HG02642 (cell line): ENCODE measurements around the gene PIK3AP1.

Experiments used
- ATAC-seq: cut with Tn5 transposase; IDR thresholded peaks from one replicate; pipeline ENCODE4 v1.9.1; 2021; ENCODE audit warnings: mild to moderate bottlenecking; ENCODE audit not compliant: unreplicated experiment, poor library complexity

PIK3AP1 gene

DNA sequence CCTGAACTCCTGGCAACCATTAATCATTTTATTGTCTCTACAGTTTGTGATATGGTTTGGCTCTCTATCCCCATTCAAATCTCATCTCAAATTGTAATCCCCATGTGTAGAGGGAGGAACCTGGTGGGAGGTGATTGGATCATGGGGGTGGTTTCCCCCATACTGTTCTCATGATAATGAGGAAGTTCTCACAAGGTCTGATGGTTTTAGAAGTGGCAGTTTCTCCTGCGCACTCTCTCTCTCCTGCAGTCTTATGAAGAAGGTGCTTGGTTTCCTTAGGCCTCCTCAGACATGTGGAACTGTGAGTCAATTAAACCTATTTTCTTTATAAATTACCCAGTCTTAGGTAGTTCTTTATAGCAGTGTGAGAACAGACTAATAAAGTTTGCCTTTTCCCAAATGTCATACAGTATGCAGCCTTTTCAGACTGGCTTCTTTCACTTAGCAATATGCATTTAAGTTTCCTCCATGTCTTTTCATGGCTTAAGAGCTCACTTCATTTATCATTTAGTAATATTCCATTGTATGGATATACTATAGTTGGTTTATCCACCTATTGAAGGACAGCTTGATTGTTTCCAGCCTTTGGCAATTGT is 17.1 kb upstream of the PIK3AP1 start:
- peak; percentile 48 for ATAC-seq

DNA sequence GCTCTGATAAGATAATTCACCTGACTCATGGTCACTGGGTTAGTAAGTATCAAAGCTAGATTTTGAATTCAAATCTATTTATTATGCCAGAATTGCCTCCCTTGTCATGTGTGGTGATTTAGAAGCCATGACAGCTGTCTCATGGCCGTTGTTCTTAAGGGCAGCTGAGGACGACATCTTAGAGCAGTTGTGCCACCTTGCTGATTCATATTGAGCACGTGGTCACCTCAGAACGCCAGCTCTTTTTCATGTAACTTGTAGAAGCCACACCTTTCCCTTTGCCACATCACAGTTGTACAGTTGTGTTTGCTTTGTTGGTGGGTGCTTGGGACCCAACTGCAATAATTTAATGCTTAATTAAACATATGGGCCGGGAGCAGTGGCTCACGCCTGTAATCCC is 4.3 kb upstream of the PIK3AP1 start:
- ATAC-seq, result no peak

DNA sequence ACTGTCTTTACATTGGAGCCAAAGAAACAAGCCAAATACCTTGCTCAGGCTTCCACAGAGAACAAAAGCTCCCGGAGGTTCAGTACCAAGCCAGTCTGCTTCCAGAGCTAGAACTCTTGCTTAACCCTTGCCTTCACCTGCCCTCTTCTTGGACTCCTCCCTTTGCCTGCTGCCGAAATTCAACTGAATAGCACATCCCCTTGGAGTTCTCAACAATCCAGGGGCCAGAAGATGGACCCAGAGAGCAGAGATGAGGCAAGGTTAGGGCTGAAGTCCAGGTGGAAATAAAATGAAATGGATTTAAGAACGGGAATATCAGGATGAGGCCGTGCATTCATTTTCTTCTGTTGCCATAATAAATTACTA is 876 bp upstream of the PIK3AP1 start:
- no peak for ATAC-seq

DNA sequence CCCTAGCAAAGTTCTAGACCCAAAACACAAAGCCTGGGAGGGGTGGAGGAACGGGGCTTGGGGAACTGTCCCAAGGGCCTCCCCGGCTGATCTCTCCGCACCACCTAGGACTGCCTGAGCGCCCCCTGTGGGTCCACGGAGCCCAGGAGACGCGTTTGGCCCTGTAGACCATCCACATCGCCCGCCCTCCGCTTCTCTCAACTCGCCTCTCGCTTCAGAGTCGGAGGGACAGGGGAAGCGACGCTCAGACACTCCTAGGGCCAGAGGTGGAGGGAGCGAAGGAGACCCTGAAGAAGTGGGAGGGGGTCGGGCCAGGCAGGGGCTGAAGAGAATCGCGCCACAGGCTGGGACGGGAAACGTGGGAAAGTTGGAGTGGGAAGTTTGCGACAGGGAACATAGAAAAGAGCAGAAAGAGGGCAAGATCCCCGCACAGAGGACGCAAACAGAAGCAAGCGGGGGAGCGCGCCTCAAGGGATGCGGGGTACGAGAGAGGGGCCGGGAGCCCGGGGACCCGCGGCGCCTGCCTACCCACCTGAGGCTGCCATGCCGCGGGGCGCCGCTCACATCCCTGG is 378 bp downstream of the PIK3AP1 start:
- peak; percentile 67 for ATAC-seq

DNA sequence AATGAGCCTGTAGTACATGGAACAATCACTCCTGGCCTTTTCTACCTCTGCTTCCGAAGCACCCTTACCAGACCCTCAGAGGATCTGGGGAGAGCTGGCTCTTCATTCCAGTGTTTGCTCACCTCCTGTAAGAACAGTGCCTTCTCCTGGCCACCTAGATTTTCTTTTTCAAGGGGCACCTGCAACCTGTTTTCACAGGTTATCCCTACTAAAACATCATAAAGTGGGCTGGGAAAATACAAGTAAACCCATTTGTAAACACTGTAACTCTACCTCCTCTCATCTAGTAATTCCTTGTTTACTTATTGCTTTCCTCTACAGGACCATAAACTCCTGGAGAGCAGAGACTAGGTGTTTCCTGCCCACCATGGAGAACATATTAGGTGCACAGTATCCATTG is 1.1 kb downstream of the PIK3AP1 start:
- ATAC-seq, result no peak

DNA sequence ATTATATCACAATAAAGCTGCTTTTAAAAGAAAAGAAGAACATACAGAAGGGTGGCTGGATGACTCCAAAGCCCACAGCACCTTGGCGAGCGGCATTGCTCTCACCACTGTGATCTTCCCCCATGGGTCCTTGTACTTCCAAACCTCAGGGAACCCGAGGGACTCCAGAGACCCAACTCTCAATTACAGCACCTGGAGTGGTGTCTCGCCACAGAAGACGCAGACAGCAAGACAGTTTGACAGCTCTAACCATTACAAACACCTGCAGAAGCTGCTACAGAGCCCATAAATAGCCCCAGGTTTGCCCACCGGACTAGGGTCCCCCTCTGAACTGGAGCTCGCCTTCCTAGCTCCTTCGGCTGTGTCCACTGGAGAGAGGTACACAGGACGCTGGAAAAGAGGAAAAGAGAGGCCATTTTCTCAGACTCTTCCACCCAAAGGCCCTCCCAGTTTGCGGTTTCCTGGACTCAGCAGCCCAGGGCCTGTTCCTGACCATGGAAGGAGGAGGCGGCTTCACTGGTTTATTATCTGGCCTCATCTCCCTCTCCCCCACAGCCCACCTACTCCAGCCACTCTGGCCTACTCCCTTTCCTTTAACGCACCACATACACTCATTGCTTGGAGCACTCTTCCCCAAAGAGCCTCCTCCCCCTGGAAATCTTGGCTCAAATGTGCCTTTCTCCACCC is 1.9 kb downstream of the PIK3AP1 start:
- no peak for ATAC-seq

DNA sequence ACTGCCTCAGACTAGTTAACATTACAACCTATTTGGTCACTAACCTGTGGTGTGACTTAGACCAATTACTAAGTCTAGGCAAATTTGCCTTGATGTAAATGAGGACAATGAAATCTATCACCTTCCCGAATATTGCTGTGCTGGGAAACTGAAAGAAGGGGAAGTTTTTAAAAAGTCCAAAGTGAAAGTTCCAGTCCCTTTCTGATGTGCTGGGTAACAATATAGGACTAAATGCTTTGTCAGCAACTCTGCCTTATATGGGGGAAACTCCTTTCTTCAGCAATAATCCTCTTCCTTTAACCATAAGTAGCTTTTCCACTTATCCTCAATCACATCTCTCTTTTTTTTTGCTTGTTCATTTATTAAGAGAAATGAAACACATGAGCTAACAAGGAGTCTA is 3.9 kb downstream of the PIK3AP1 start:
- ATAC-seq, result no peak

DNA sequence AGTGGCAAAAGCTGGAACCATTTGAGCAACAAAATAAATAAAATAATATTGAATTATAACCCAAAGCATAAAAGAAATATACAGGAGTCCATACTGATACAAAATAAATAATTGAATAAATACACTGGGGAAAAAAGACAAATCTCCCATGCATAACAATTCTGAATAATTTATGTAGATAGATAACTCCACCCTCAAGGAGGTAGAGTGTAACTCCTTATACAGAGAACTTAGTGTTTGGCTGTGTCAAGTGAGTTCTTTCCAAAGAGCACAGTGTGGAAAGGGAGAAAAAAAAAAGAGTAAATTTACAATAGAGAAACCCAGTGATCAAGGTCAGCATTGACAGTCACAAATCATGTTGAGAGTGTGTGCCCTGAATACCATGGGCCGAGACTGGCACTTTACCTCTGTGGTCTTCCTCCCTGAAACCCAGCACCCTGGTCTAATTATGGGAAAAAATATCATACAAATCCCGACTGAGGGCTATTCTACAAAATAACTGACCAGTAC is 5.5 kb downstream of the PIK3AP1 start:
- ATAC-seq, result no peak

DNA sequence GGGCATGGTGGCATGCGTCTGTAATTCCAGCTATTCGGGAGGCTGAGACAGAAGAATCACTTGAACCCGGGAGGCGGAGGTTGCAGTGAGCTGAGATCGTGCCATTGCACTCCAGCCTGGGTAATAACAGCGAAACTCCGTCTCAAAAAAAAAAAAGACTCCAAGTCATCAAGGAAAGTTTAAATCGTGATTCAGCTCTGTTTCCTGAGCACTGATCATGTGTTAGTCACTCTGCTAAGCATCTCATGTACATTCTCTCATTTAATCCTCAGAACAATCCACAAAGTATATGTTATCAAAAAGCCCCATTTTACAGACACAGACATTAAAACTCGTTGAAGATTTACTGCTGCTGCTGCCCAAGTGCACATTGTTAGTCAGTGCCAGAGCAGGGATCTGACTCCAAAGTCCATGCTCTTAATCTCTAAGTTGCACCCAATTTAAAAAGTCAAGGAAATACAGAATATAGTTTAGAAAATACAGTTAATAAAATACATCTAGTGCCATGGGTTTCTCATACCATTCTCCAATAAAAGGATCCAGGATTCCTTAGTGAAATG is 6.2 kb downstream of the PIK3AP1 start:
- no peak for ATAC-seq

DNA sequence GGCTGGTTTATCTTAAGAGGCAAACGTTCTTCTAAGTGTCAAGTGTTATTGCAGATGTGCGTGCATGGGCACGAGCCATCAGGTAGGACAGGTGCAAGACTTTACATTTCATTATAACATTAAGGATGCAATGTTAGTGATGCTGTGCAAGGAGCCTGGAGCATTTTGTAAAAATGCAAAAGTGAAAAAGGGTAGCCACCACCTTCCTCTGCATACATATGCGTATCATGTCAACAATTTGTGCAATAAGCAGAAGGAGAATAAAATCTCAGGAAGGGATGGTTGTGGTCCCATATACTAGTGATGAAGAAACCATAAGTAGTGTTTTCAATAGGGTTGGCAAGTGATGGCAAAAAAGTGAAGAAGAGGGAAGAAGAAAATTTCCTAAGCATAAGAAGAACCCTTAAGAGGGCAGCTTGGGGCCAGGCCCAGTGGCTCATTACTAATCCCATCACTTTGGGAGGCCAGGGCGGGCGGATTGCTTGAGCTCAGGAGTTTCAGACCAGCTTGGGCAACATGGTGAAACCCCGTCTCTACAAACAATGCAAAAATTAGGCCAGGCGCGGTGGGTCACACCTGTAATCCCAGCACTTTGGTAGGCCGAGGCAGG is 7.5 kb downstream of the PIK3AP1 start:
- no peak for ATAC-seq

DNA sequence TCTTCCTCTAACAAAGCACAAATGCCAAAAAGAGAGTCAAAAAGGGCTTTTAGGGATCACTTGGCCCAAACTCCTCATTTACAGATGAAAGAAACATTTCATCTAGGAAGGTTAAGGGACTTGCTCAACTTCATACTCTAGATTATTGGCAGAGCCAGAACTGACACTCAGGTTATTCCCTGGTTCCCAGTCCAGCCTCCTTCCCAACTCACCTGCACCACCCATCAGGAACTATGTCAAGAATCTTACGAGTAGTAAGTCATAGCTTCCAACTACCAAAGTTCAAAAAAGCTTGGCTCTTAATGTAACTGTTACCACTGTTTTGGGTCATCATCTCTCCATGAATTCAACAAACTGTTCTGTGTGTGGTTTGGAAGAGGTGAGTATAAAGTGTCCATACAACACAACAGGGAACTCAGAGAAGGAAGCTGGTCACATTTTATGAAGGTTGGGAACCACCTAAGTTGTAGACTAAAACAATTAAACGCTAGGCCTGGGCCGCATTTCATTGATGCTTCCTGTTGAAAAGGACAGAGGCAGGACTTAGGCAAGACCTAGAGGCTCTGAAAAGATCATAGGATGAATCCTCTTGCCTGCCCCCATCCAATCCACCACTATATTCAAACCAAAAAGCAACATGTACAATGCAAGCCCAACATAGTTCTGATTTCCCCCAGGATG is 9.1 kb downstream of the PIK3AP1 start:
- no peak for ATAC-seq

DNA sequence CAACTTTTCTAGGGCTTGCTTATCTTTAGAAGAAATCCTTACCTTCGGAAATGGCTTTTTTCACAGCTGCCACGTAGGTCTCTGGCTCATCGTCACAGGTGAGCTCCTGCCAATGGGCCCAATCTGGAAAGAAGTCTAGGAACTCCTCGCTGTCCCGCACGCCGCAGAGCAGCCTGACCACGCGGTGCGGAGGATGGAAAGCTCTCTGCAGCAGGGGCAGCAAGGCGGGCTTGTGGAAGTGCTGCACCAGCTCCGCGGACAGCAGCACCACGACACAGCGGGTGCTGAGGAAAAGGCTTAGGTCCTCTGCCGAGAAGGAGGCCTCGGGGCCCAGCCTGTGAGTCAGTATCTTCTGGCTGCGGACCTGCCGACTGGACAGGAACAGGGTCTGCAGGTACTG is 10.8 kb downstream of the PIK3AP1 start:
- no peak for ATAC-seq

DNA sequence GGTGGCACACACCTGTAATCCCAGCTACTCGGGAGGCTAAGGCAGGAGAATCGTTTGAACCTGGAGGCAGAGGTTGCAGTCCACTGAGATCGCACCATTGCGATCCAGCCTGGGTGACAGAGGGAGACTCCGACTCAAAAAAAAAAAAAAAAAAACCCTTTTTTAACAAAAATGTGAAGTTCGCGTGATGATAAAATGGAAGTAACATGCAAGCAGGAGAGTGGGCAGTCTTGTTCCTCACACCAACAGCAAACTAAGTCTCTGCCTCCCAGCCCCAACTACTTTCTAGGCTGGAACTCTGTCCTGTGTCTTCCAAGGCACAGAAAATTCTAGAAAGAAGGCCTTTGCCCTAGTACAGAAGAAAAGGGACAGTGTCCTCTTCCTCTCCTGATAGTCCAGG is 11.3 kb downstream of the PIK3AP1 start:
- ATAC-seq, result no peak

DNA sequence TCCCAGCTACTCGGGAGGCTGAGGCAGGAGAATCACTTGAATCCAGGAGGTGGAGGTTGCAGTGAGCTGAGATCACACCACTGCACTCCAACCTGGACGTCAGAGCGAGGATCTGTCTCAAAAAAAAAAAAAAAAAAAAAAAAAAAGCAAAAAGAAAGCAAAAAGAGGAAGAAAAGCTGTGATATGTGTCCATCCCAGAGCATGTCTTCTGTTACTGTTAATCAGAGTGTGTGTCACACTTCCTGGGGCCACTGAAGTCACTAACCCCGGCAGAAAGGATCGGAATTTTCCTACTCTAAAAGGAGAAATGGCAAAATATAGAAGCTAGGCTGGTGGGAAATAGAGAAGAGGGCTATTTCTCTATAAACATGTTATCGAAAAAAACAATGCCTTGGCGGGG is 11.9 kb downstream of the PIK3AP1 start:
- no peak for ATAC-seq

DNA sequence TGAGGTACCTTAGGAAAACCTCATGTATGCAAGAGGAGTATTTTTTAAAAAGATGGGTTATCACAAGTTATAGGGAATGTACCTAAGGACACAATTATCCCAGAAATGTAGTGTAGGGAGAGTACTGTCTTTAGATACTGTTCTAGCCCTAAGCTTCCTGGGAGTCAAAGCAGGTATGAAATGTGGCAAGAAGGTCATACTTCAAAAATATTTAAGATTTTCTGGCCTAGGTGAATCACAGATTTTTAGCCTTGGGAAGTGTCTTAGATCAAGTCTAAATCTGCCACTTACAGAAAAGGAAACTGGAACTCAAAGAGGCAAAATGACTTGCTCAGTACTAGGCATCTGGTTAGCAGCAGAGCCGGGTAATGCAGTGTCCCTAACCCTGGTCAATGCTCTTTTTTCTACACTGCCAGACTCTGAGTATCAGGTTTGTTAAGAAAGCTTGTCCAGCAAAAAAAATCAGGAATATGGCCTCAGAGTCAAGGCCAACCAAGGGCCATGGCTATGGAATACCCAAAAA is 13.9 kb downstream of the PIK3AP1 start:
- peak; percentile 39 for ATAC-seq

DNA sequence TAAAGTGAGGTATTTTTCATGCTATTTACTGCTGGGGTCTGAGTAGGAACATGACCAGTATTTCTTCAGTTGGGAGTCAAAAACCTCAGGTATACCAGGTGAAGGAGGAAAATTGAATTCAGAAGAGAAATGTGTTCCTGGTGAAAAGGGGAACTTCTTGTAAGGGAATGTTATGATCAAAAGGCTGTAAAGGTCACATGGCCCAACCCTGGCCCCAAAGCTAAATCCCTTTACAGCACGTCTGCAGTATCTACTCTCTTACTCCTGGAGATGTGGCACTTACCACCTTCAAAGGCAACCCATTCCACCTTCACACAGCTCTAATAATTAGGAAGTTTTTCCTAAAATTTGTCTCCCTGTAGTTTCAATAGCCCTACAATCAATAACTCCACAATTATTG is 15.2 kb downstream of the PIK3AP1 start:
- no peak for ATAC-seq

DNA sequence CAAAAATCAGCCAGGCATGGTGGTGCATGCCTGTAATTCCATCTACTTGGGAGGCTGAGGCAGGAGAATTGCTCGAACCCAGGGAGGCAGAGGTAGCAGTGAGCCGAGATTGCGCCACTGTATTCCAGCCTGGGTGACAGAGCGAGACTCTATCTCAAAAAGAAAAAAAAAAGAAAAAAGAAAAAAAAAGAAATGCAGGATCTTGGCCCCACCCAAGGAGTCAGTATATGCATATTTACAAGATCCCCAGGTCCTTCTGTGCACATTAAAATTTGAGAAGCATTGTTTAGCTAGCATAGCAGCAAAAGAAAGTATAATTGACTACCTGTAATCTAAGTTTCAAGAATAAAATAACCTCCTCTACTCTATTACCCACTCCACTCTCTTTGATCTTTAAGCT is 15.8 kb downstream of the PIK3AP1 start:
- no peak for ATAC-seq

DNA sequence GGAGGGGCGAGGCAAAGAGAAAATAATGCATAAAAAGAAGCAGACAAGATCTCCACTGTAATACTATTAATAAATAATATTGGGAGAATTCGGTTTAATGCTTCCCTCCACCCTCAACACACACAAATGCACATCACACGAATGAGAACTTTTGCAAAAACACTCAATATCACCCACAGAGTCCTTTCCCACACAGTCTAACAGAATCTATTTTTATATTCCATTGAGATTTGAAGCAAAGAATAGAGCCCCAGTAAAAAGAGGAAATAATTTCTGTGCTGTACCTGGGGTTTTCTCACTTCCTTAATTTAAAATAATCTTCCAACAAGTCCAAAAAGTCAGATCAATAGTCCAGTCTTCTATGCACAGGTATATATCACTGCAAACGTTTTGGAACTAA is 17.0 kb downstream of the PIK3AP1 start:
- ATAC-seq, result no peak

DNA sequence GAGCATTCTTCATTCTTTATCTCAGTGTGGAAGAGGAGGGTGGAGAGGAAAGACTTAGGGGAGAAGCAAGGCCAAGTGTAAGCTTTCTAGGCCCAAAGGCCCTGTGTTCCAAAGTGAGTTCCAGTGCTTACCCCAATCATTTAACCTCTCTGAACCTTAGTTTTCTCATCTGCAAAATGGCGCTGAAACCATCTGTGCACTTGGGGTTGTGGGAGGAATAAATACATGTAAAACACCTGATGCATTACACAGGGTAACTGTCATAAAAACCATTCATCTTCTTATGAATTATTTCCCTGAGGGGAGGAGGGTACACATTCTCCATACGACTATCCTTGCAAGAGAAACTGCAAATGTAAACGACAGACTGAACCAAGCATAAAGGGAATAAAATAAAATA is 19.0 kb downstream of the PIK3AP1 start:
- no peak for ATAC-seq

DNA sequence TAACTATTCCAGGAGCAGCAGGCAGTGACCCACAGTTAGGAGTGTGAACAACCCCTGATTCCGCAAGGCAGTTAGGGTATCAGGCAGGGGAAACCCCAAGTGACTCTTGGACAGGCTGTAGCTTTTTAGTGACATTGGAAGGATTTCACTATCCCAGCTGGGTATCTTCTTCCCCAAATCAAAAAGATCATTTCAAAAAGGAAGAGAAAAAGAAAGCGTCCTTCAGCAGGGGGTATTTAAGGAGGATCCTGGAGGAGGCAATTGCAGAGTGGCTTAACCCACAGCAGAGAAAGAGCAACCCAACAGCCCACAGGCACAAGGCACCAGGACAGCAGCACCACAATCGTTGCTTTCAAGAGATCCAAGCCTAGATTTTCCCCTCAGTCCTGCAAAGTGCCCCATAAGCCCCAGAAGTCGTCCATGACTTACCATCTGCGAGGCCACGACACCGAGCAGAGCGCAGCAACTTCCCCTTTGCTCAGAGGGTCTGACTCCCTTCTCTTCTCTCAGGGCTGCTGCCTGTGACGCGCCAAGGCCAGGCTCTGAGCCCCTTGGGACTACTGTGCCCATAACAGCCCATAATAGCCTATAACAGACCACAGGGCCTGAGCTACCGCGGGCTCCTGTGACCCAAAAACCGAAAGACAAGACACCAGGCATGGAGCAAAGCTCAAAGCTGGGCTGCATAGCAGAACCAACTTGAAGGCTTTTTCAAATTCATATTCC is 19.8 kb downstream of the PIK3AP1 start:
- ATAC-seq, result peak; percentile 76
